ENCODE results near the gene PKNOX1. TPM values are rescaled to one million over a fixed set of nuclear protein-coding genes. Genes with fewer than 3 reads are reported as not detected.
A peak's percentile ranks its signal among the peaks of the same experiment; 100 is the strongest.

PKNOX1 gene
- total RNA-seq, 1 experiment from 2014 or later: 43.4 TPM

DNA sequence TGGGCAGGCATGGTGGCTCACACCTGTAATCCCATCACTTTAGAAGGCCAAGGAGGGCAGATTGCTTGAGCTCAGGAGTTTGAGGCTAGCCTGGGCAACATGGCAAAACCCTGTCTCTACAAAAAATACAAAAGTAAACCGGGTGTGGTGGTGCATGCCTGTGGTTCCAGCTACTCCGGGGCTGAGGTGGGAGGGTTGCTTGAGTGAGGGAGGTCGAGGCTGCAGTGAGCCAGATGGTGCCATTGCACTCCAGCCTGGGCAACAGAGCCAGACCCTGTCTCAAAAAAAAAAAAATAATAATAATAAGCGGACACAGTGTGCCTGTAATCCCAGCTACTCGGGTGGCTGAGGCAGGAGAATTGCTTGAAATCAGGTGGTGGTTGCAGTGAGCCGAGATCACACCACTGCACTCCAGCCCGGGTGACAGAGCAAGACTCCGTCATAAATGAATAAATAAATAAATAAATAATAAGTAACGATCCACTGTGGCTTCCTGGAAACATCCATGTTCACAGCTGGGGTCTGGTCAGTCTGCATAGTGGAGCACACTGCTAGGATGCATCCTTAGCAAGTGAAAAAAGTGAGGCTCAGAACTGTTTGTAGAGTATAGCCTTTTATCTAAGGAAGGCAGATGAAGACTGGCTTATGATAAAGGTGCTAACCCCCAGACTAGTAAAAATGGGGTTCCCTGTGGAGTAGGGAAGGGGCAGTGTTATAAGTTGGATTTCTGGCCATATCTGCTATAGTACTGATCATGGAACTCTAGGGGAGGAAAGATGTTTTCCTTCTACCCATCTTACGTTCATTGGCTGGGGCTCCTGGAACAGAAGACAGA is 15.7 kb downstream of the PKNOX1 start:
- Mint-ChIP-seq H3K4me1 (peaks cover 28 to 34% of the 10 kb centered on the region in 2 experiments), H3K36me3 (ENCODE audit: insufficient read depth in 1 of 3, low read depth in 3 of 3) (peaks cover 2 to 19% (median 8%) of the 10 kb centered on the region in 3 experiments; a peak in 5 of 7 replicates), H3K4me3 (no peak overlapping the region), H3K27me3 (ENCODE audit: low read depth) (no peaks in the 10 kb centered on the region), H3K9me3 (no peaks in the 10 kb centered on the region), H3K27ac (peak overlapping the region in 1 of 3 experiments; percentile 88; a peak in 3 of 7 replicates)
- H3K9me3 ChIP-seq (ENCODE audit: control insufficient read depth, low read depth, low read length): no peaks in the 10 kb centered on the region
- H3T11ph ChIP-seq (ENCODE audit: low read length): no peak overlapping the region
- H3K18ac ChIP-seq (ENCODE audit: insufficient read length, low read depth, low read length): no peak overlapping the region
- no peak overlapping the region for H3K14ac ChIP-seq (ENCODE audit: insufficient read depth, low read length)
- no peak overlapping the region for H3K4ac ChIP-seq (ENCODE audit: low read depth, low read length)
- H2BK12ac ChIP-seq (ENCODE audit: insufficient read length, low read depth, low read length): no peak overlapping the region
- no peak overlapping the region for H4K8ac ChIP-seq (replicated peaks; ENCODE audit: insufficient read length, low read depth, low read length)
- H2AFZ ChIP-seq (ENCODE audit: low read length): no peak overlapping the region
- no peak overlapping the region for H2BK15ac ChIP-seq (ENCODE audit: low read depth, low read length)
- H2BK20ac ChIP-seq (ENCODE audit: low read depth, low read length, poor library complexity, severe bottlenecking): no peak overlapping the region
- no peak overlapping the region for H2BK120ac ChIP-seq (ENCODE audit: low read depth, low read length, poor library complexity, severe bottlenecking)
- no CpG with 5 or more reads among the region's 10 CpGs for WGBS (ENCODE audit: extremely low coverage, insufficient read length, low lambda C conversion rate)
- H3K23ac ChIP-seq (ENCODE audit: insufficient read length, low read depth, low read length): no peak overlapping the region
- TF ChIP-seq, protein P1, sequence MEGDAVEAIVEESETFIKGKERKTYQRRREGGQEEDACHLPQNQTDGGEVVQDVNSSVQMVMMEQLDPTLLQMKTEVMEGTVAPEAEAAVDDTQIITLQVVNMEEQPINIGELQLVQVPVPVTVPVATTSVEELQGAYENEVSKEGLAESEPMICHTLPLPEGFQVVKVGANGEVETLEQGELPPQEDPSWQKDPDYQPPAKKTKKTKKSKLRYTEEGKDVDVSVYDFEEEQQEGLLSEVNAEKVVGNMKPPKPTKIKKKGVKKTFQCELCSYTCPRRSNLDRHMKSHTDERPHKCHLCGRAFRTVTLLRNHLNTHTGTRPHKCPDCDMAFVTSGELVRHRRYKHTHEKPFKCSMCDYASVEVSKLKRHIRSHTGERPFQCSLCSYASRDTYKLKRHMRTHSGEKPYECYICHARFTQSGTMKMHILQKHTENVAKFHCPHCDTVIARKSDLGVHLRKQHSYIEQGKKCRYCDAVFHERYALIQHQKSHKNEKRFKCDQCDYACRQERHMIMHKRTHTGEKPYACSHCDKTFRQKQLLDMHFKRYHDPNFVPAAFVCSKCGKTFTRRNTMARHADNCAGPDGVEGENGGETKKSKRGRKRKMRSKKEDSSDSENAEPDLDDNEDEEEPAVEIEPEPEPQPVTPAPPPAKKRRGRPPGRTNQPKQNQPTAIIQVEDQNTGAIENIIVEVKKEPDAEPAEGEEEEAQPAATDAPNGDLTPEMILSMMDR (conservative IDR thresholded peaks at IDR 0.05): no peak
- no peak for DNase-seq
- H3K4me2 ChIP-seq (ENCODE audit: insufficient read depth, insufficient read length, low read length): no peak overlapping the region
- H3K79me1 ChIP-seq (ENCODE audit: insufficient read depth, low read depth, low read length, poor library complexity, severe bottlenecking): no peaks in the 10 kb centered on the region
- H2AK5ac ChIP-seq (ENCODE audit: insufficient read length, low read length): no peak overlapping the region
- H3K79me2 ChIP-seq (ENCODE audit: insufficient read depth, low read length): no peaks in the 10 kb centered on the region
- H2BK5ac ChIP-seq (ENCODE audit: insufficient read length, low read length): no peak overlapping the region
- no peak overlapping the region for H3K9ac ChIP-seq (ENCODE audit: extremely low read depth, insufficient read length, low read length)
- H3K23me2 ChIP-seq (ENCODE audit: insufficient read length, low read depth, low read length, poor library complexity, severe bottlenecking): no peaks in the 10 kb centered on the region
- no peaks in the 10 kb centered on the region for H4K20me1 ChIP-seq (ENCODE audit: control insufficient read depth, insufficient read depth, insufficient read length)
- no peak overlapping the region for H3K56ac ChIP-seq (ENCODE audit: insufficient read length, low read depth, low read length)
- H3K4me1 ChIP-seq (ENCODE audit: insufficient read depth, low read length): peaks cover 3% of the 10 kb centered on the region; the same call in 1 of the 2 replicates
- H3K27ac ChIP-seq (ENCODE audit: insufficient read length, low read depth, low read length): no peak overlapping the region
- no peaks in the 10 kb centered on the region for H3K27me3 ChIP-seq (ENCODE audit: insufficient read depth, low read length)
- no peak overlapping the region for H4K91ac ChIP-seq (ENCODE audit: insufficient read length, low read depth, low read length)
- no peak overlapping the region for H4K5ac ChIP-seq (ENCODE audit: insufficient read length, low read depth, low read length)

Data from H9 (cell line).